Skeletal muscle satellite cell (primary cell): ENCODE measurements around the gene TAL2.

ENCODE experiments used
- H3K27me3 ChIP-seq: 2 replicates; pipeline ENCODE4 v1.7.0; 2013; ENCODE audit warnings: low read length; ENCODE audit not compliant: control insufficient read depth, insufficient read depth
- H3K36me3 ChIP-seq: 2 replicates; pipeline ENCODE4 v1.7.0; 2013; ENCODE audit warnings: mild to moderate bottlenecking, control low read depth, low read length; ENCODE audit not compliant: insufficient read depth
- H3K4me1 ChIP-seq: 2 replicates; pipeline ENCODE4 v1.7.0; 2013; ENCODE audit warnings: low read length; ENCODE audit not compliant: control insufficient read depth, insufficient read depth
- H3K4me2 ChIP-seq: 2 replicates; pipeline ENCODE4 v1.7.0; 2013; ENCODE audit warnings: mild to moderate bottlenecking, low read length
- H3K4me3 ChIP-seq: 2 replicates; pipeline ENCODE4 v1.7.0; 2013; ENCODE audit warnings: low read length
- H3K9ac ChIP-seq: 2 replicates; pipeline ENCODE4 v1.7.0; 2013; ENCODE audit warnings: mild to moderate bottlenecking, low read depth, low read length, moderate library complexity
- H3K9me3 ChIP-seq: replicated peaks from 2 replicates; pipeline ENCODE4 v1.7.0; 2013; ENCODE audit warnings: mild to moderate bottlenecking, control low read depth, low read length

TAL2 gene

DNA sequence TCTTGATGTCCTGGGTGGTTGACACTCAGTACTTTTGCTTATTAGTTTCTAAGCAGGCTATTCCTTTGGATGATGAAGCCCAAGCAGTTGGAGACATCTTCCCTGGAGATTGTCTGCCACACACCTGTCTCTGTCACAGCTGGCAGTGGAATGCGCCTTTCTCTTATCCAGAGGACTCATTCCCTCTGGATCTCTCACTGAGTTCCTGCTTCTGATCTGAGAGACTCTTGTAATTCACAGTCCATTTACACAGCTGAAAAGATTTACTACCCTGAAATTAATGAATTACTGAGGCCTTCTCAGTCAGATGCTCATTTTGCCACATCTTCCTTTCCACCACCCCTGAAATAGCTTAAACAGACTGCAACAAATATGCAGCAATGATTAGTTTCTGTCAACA, 15.9 kb downstream of the TAL2 start:
- no peak overlapping the region for H3K4me2 ChIP-seq
- no peaks in the 10 kb centered on the region for H3K9me3 ChIP-seq
- H3K4me3 ChIP-seq, result no peak overlapping the region
- H3K4me1 ChIP-seq, result no peaks in the 10 kb centered on the region
- peaks cover 14% of the 10 kb centered on the region for H3K27me3 ChIP-seq
- H3K9ac ChIP-seq, result no peak overlapping the region
- no peaks in the 10 kb centered on the region for H3K36me3 ChIP-seq

DNA sequence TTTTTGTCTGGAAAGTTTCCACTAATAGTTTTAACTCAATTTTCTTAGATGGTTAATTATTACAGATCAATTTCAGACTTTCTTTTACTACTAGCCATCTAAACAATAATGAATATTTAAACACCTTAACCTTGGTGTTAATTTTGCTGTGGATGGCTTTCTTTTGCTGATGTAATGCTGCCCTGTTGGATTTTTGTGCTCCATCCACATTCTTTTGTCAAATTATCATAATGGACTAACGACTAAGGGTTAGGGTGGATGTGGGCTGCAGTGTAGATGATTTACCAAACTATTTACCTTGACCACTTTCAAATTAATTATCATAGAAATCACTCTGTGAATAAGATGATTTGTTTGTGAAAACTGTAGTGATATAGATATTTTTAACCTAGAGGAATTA, 16.5 kb downstream of the TAL2 start:
- no peaks in the 10 kb centered on the region for H3K36me3 ChIP-seq
- H3K4me1 ChIP-seq, result no peaks in the 10 kb centered on the region
- no peak overlapping the region for H3K9ac ChIP-seq
- no peak overlapping the region for H3K4me3 ChIP-seq
- H3K9me3 ChIP-seq, result no peaks in the 10 kb centered on the region
- peaks cover 14% of the 10 kb centered on the region for H3K27me3 ChIP-seq
- no peak overlapping the region for H3K4me2 ChIP-seq

DNA sequence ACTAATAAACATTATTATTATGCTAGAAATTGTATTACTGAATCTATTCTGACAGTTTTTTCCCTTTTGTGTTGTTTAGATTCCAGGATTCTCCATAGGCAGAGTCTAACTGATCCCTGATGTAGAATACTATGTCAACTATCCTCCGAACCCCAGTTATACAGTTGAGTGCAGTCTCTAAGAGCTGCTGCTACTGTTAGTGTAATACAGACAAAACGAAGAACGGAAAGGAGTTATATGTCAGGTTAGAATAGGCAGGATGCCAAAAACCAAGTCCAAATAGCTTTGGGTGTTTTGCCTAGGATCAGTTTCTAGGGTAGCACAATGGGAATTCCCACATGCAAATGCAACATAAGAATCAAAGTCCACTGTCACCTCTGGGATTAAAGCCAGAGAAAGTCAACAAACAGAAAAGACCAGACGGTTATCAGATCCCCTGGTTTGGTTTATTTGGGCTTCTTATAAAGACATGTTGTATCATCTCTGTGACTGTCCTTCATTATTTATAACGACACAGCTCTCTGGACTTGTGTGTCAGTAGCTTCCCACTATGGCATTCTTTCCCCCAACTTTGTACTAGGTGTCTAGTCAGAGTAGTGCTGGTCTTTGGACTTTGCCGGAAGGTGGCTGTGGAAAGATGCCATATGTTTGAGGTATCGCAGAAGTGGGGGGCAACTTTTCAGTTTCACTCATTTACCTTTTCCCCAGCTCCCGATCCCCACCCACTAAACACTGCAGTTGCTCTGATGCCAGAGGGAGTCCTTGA, 17.2 kb downstream of the TAL2 start:
- no peaks in the 10 kb centered on the region for H3K9me3 ChIP-seq
- peaks cover 14% of the 10 kb centered on the region for H3K27me3 ChIP-seq
- H3K36me3 ChIP-seq, result no peaks in the 10 kb centered on the region
- H3K4me2 ChIP-seq, result no peak overlapping the region
- H3K9ac ChIP-seq, result no peak overlapping the region
- H3K4me1 ChIP-seq, result no peaks in the 10 kb centered on the region
- no peak overlapping the region for H3K4me3 ChIP-seq

DNA sequence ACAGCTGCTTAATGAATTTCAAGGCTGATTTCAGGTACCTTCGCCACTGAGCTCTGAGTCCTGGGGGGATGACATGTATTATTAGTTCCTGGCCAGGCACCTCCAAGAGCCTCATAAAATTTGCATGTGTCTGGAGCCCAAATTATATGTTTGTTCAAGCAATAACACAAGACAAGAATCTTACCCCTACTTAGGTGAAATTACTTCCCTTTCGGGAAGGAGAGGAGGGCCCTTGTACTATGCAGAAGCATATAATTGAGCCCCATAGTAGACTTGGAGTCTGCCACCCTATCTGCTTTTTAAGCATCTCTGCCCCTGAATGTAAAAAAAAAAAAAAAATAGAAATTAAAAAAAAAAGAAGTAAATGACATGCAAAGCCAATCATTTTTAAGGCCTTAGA, 19.1 kb downstream of the TAL2 start:
- Histone ChIP-seq H3K9me3 (no peaks in the 10 kb centered on the region), H3K27me3 (peaks cover 10% of the 10 kb centered on the region), H3K36me3 (no peaks in the 10 kb centered on the region), H3K4me3 (no peak overlapping the region), H3K9ac (no peak overlapping the region), H3K4me1 (no peaks in the 10 kb centered on the region), H3K4me2 (no peak overlapping the region)

DNA sequence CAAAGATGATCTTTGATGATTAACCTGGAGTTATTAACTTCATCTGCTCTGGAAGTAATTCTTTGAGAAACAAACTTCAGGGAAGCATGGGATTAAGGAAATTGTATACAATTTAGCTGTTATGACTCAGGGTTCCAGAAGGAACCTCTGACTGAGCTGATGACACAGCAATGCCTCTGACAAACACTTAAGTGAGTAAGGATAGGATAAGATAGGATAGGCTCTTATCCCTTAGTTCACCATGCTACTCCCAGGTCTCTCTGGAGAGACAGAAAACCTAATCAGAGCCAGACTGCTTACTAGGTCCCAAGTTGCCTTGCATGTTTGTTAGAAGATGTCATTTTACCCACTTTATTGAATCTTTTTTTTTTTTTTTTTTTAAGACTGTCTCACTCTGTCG, 19.5 kb downstream of the TAL2 start:
- Histone ChIP-seq H3K27me3 (peaks cover 6% of the 10 kb centered on the region), H3K36me3 (no peaks in the 10 kb centered on the region), H3K9ac (no peak overlapping the region), H3K9me3 (no peaks in the 10 kb centered on the region), H3K4me2 (no peak overlapping the region), H3K4me3 (no peak overlapping the region), H3K4me1 (no peaks in the 10 kb centered on the region)

DNA sequence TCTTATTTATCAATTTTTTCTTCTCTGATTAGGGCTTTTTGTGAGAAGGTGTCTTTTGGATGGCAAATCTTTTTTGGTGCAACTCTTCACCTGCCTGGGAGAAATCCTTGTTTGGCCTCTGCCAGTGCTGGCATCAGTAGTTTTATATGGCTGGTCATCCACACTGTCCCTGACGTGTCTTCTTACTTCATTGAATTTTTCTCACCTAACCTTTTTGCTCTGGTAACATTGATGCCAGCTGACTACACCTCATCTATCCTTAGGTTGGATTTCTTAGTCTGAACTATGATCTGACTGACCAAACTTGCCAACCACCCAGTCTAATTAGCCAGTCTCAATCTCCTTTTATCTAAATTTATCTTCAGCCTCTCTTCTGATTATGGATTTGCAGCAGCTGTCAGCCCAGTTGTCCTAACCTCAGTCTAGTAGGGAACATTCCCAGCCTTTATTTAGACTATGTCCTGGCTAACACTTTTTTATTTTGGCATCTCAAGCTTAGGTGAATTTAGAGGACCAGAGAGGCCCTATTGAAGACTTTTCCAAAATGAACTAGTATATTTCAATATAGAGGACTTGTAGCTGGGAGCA, 21.5 kb downstream of the TAL2 start:
- Histone ChIP-seq H3K4me2 (no peak overlapping the region), H3K36me3 (no peaks in the 10 kb centered on the region), H3K9me3 (no peaks in the 10 kb centered on the region), H3K4me3 (no peak overlapping the region), H3K4me1 (no peaks in the 10 kb centered on the region), H3K9ac (no peak overlapping the region), H3K27me3 (no peaks in the 10 kb centered on the region)

DNA sequence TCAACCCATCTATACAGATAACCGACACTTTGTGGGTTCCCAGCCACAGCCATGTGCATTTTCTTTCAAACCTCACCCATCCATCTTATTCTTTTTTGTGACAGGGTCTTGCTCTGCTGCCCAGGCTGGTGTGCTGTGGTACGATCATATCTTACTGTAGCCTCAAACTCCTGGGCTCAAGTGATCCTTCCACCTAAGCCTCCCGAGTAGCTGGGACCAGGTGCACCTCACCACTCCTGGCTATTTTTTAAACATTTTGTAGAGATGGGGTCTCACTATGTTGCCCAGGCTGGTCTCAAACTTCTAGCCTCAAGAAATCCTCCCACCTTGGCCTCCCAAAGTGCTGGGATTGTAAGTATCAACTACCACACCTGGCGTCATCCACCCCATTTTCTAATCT, 24.7 kb downstream of the TAL2 start:
- Histone ChIP-seq H3K9me3 (no peaks in the 10 kb centered on the region), H3K4me1 (no peaks in the 10 kb centered on the region)

DNA sequence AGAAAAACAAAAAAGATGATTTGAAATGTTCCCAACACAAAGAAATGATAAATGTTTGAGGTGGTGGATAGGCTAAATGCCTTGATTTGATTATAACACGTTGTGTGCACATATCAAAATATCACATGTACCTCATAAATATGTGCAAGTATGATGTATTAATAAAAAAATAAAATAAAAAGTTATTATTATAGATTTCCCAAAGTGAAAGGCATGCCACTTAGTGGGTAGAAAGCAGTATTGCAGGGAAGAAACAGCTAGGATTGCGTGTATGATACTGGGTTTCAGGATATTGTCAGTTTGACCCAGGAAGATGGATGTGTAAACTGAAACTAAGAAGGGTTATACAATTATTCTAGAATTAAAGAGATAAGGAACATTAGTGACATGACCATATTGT, 28.5 kb downstream of the TAL2 start:
- Histone ChIP-seq H3K4me1 (peaks cover 11% of the 10 kb centered on the region), H3K9ac (no peak overlapping the region), H3K9me3 (no peaks in the 10 kb centered on the region)

More for the DNA sequence above, 24.7 kb downstream of the TAL2 start:
- Histone ChIP-seq H3K4me3 (no peak overlapping the region), H3K27me3 (peaks cover 7% of the 10 kb centered on the region), H3K9ac (no peak overlapping the region), H3K36me3 (no peaks in the 10 kb centered on the region), H3K4me2 (no peak overlapping the region)

DNA sequence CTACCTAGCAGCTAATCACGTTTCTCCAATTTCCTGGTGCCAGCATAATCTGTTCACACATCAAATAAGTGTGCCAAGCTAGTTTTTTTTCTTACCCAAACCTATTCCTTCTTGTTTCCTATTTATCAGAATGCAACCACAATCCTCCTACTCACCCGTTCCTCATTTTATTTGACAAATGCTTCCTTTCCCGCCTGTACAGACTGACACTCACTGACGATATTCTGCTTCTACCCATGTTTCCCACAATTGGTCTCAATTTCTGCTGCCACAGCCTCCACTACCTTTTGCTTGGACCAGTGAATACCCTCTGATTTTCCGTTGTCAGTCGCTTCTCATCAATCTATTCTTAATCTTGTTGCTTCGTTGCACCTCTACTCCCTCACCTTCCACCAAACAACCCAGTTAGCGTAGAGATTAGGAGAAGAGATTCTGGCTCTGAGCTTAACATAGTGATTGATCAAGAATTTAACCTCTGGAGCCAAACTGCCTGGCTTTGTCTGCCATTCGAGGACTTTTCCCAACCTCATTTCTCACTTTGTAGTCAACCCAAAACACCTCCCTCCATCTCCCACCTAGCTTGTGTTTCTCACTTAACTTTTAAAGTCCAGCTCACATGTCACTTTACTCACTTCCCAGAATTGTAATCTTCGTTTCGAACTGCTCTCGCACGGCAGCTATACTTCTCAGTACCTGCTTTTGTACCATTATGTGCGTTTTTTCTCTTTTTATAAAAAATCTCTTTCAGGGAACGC, 31.4 kb downstream of the TAL2 start:
- Histone ChIP-seq H3K4me3 (peak overlapping the region; percentile 90), H3K9me3 (no peaks in the 10 kb centered on the region), H3K4me2 (peak overlapping the region; percentile 84), H3K27me3 (peaks cover 21% of the 10 kb centered on the region), H3K4me1 (peaks cover 11% of the 10 kb centered on the region), H3K36me3 (no peaks in the 10 kb centered on the region), H3K9ac (peak overlapping the region; percentile 76)

More for the DNA sequence above, 28.5 kb downstream of the TAL2 start:
- Histone ChIP-seq H3K4me3 (no peak overlapping the region), H3K27me3 (peaks cover 21% of the 10 kb centered on the region), H3K36me3 (no peaks in the 10 kb centered on the region), H3K4me2 (no peak overlapping the region)

DNA sequence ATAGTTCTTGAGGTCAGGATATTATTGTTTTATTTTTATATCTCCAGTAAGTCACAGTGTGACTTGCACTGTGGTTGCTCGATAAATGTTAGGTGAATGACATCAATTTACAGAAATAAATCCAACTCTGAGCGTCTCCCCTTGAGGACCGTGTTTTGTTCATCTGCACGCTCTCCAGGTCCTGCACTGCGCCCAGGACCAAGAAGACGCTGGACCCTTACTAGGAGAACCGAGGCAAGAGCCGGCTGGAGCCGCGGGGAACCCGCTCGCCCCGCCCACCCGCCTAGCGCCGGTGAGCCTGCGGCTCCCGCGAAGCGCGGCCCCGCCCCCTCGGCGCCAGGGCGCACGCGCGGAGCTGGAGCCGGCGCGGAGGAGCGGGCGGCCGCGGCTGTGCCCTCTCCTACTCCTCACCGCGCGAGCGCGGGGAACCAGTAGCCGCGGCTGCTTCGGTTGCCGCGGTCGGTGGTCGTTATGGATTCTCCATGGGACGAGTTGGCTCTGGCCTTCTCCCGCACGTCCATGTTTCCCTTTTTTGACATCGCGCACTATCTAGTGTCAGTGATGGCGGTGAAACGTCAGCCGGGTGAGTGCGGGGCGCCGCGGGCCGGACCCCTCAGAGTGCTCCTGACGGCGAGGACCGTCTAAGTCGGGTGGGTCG, 32.1 kb downstream of the TAL2 start, which contains the start of gene TMEM38B:
TSS of gene TMEM38B (plus strand) at position 352 of the 658 bp plus-strand sequence. CDS start at position 472, 120 bp downstream.
- Histone ChIP-seq H3K9me3 (no peaks in the 10 kb centered on the region), H3K27me3 (peaks cover 21% of the 10 kb centered on the region), H3K9ac (peak within 1 kb of the TSS; percentile 76), H3K4me1 (peaks cover 11% of the 10 kb centered on the region), H3K4me3 (peak within 1 kb of the TSS; percentile 90), H3K4me2 (peak within 1 kb of the TSS; percentile 84), H3K36me3 (no peaks in the 10 kb centered on the region)
